NCI-H82 (cell line): ENCODE measurements around the gene CCDC91.
A peak's percentile ranks its signal among the peaks of the same experiment; 100 is the strongest.
"Not testable (repeated sequence)": the region's sequence is repeated elsewhere in the genome, so short reads cannot be mapped to it uniquely, and the experiment has no call there.

Source experiments
- DNase-seq: peaks from one replicate; lab custom pipeline; 2025; lab: John Stamatoyannopoulos, UW

CCDC91 gene

GRCh38 chr12:28184375-28184774 is 5.9 kb upstream of the CCDC91 start:
- no peak for DNase-seq

GRCh38 chr12:28186500-28186899 is 3.8 kb upstream of the CCDC91 start:
- no peak for DNase-seq

GRCh38 chr12:28189784-28190320 is 404 bp upstream of the CCDC91 start:
- DNase-seq, result peak; percentile 35

- DNase-seq, result peak; percentile 41
Measured at GRCh38 chr12:28191051-28192048, 1.1 kb downstream of the CCDC91 start.

- DNase-seq, result no peak
Measured at GRCh38 chr12:28192125-28192524, 1.9 kb downstream of the CCDC91 start.

- not testable (repeated sequence) for DNase-seq
Measured at GRCh38 chr12:28194621-28195020, 4.4 kb downstream of the CCDC91 start.

GRCh38 chr12:28201136-28201535 is 10.9 kb downstream of the CCDC91 start:
- DNase-seq, result not testable (repeated sequence)

- no peak for DNase-seq
Measured at GRCh38 chr12:28202374-28203130, 12.3 kb downstream of the CCDC91 start.

GRCh38 chr12:28209782-28210181 is 19.5 kb downstream of the CCDC91 start:
- DNase-seq, result peak; percentile 6

- DNase-seq, result no peak
Measured at GRCh38 chr12:28212182-28212581, 21.9 kb downstream of the CCDC91 start.

GRCh38 chr12:28215021-28215420 is 24.8 kb downstream of the CCDC91 start:
- DNase-seq, result no peak

GRCh38 chr12:28216016-28216415 is 25.8 kb downstream of the CCDC91 start:
- no peak for DNase-seq

GRCh38 chr12:28217805-28218204 is 27.5 kb downstream of the CCDC91 start:
- DNase-seq, result no peak

GRCh38 chr12:28218875-28219274 is 28.6 kb downstream of the CCDC91 start:
- no peak for DNase-seq

GRCh38 chr12:28219827-28220226 is 29.6 kb downstream of the CCDC91 start:
- no peak for DNase-seq

GRCh38 chr12:28222081-28222700 is 31.9 kb downstream of the CCDC91 start:
- DNase-seq, result no peak

GRCh38 chr12:28223025-28223554 is 32.8 kb downstream of the CCDC91 start:
- DNase-seq, result no peak

- DNase-seq, result no peak
Measured at GRCh38 chr12:28223858-28224257, 33.6 kb downstream of the CCDC91 start.

GRCh38 chr12:28226705-28227104 is 36.4 kb downstream of the CCDC91 start:
- DNase-seq, result no peak

GRCh38 chr12:28227251-28227650 is 37.0 kb downstream of the CCDC91 start:
- DNase-seq, result no peak

- no peak for DNase-seq
Measured at GRCh38 chr12:28231248-28231647, 41.0 kb downstream of the CCDC91 start.
